Parathyroid adenoma (tissue), 2 donors: Measurements from ENCODE around the gene ARHGAP30.

Experiments
- H2AFZ ChIP-seq: fragments of 300-600 bp; sonication (generic); one replicate; pipeline ENCODE4 v1.7.0; 2017; ENCODE audit warnings: antibody characterized with exemption, mild to moderate bottlenecking
- H3K27ac ChIP-seq: fragments of 300-600 bp; sonication (generic); one replicate; pipeline ENCODE4 v1.7.0; 2017
- H3K27me3 ChIP-seq: fragments of 300-600 bp; sonication (generic); one replicate; pipeline ENCODE4 v1.7.0; 2017; ENCODE audit warnings: low read length; ENCODE audit not compliant: control insufficient read depth, insufficient read depth
- H3K36me3 ChIP-seq: fragments of 300-600 bp; sonication (generic); one replicate; pipeline ENCODE4 v1.7.0; 2017; ENCODE audit warnings: low read length; ENCODE audit not compliant: control insufficient read depth, insufficient read depth
- H3K4me1 ChIP-seq: fragments of 300-600 bp; sonication (generic); one replicate; pipeline ENCODE4 v1.7.0; 2017; ENCODE audit warnings: control low read depth
- H3K4me2 ChIP-seq: fragments of 300-600 bp; sonication (generic); one replicate; pipeline ENCODE4 v1.7.0; 2017; ENCODE audit warnings: low read length
- H3K4me3 ChIP-seq: fragments of 300-600 bp; sonication (generic); one replicate; pipeline ENCODE4 v1.7.0; 2017; ENCODE audit warnings: low read depth, low read length
- H3K79me2 ChIP-seq: fragments of 300-600 bp; sonication (generic); one replicate; pipeline ENCODE4 v1.7.0; 2017; ENCODE audit warnings: control low read depth
- H3K9ac ChIP-seq: fragments of 300-600 bp; sonication (generic); one replicate; pipeline ENCODE4 v1.7.0; 2017; ENCODE audit warnings: mild to moderate bottlenecking
- H3K9me3 ChIP-seq: fragments of 300-600 bp; sonication (generic); one replicate; pipeline ENCODE4 v1.7.0; 2017; ENCODE audit warnings: low read length; ENCODE audit not compliant: control insufficient read depth
- TF ChIP-seq, protein P1 (sequence below): fragments of 300-600 bp; sonication (generic); IDR thresholded peaks from one replicate; pipeline ENCODE4 v1.7.0; 2017; ENCODE audit warnings: antibody characterized with exemption, mild to moderate bottlenecking
- donor health status: primary hyperparathyroidism.

Gene ARHGAP30

DNA sequence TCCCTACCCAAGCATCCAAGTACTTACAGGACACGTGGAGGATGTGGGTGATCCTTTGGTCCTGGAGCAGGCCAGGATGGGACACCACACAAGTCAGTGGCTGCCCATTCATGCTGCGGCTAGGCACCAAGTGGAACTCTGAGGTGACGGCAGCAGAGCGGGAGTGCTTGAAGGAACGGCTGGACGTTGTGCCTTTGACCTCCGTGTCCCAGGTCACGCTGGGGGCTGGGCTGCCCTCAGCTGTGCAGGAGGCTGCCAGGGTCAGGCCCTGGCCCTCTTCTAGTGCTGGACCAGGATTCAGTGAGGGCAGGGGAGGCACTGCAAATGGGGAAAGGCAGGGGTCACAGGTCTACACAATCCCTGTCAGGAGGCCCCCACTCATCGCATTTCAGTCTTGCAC, 7.7 kb upstream of the ARHGAP30 start:
- no peak overlapping the region for H2AFZ ChIP-seq
- no peaks in the 10 kb centered on the region for H3K4me1 ChIP-seq
- H3K9me3 ChIP-seq = no peaks in the 10 kb centered on the region
- TF ChIP-seq, protein P1, sequence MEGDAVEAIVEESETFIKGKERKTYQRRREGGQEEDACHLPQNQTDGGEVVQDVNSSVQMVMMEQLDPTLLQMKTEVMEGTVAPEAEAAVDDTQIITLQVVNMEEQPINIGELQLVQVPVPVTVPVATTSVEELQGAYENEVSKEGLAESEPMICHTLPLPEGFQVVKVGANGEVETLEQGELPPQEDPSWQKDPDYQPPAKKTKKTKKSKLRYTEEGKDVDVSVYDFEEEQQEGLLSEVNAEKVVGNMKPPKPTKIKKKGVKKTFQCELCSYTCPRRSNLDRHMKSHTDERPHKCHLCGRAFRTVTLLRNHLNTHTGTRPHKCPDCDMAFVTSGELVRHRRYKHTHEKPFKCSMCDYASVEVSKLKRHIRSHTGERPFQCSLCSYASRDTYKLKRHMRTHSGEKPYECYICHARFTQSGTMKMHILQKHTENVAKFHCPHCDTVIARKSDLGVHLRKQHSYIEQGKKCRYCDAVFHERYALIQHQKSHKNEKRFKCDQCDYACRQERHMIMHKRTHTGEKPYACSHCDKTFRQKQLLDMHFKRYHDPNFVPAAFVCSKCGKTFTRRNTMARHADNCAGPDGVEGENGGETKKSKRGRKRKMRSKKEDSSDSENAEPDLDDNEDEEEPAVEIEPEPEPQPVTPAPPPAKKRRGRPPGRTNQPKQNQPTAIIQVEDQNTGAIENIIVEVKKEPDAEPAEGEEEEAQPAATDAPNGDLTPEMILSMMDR = no peak
- H3K79me2 ChIP-seq = no peaks in the 10 kb centered on the region
- no peaks in the 10 kb centered on the region for H3K36me3 ChIP-seq
- no peak overlapping the region for H3K9ac ChIP-seq
- no peaks in the 10 kb centered on the region for H3K27me3 ChIP-seq
- no peak overlapping the region for H3K27ac ChIP-seq
- no peak overlapping the region for H3K4me3 ChIP-seq
- H3K4me2 ChIP-seq = no peak overlapping the region

DNA sequence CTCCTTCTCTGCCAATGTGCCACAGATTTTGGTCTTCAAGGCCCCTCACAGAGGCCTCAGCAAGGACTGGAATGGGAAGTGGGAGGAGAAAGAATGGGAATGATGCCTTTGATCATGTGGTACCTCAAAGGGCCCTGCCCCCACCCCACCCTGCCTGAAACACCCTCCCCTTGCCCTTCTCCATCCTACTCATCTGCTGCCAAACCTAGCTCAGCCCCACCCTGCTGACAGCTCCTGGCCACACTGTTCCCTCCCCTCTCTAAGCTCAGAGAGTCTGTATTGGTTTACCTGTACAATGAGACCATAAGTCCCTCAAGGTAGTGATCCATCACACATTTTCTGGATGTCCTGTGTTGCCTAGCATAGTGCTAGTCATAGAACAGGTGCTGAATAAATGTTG, 6.7 kb upstream of the ARHGAP30 start:
- H3K27ac ChIP-seq = no peak overlapping the region
- H3K4me3 ChIP-seq = no peak overlapping the region
- H3K4me1 ChIP-seq = no peaks in the 10 kb centered on the region
- no peak overlapping the region for H3K9ac ChIP-seq
- H3K4me2 ChIP-seq = no peak overlapping the region
- no peaks in the 10 kb centered on the region for H3K27me3 ChIP-seq
- no peak overlapping the region for H2AFZ ChIP-seq
- TF ChIP-seq, protein P1 = no peak
- no peaks in the 10 kb centered on the region for H3K36me3 ChIP-seq
- no peaks in the 10 kb centered on the region for H3K79me2 ChIP-seq
- no peaks in the 10 kb centered on the region for H3K9me3 ChIP-seq

DNA sequence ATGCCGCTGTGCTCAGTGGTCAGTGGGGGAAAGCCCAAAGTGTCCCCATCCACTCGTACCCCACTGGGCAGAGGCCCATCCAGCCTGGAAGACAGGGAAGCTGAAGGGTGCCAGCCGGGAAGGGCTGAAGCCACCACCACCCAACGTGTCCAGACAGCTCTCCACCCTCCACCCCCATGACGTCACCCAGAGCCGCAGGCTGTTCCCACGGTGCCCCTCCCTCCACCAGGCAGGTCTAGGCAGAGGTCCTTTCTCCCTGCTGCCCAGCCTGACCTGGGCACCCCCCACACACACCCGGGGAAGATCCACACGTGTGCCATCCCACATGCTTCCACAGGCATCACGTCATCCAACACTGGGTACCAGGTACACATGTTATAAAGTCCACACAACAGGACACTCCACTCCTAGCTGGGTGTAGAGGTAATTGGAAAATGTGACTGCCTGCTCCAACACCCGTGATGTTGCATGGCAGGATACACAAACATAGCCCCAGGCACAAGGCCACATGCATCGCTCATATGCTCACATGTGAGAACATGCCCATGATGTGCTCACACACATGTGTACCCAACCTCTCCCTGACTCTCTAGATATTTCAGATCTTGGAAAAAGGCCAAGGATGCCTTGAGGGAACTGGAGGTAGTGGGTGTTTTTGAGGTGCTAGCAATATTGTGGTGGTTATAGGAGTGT, 5.1 kb upstream of the ARHGAP30 start:
- no peak overlapping the region for H3K4me2 ChIP-seq
- no peaks in the 10 kb centered on the region for H3K36me3 ChIP-seq
- TF ChIP-seq, protein P1 = no peak
- H3K4me3 ChIP-seq = no peak overlapping the region
- H3K9me3 ChIP-seq = no peaks in the 10 kb centered on the region
- H3K9ac ChIP-seq = no peak overlapping the region
- H3K4me1 ChIP-seq = no peaks in the 10 kb centered on the region
- no peaks in the 10 kb centered on the region for H3K79me2 ChIP-seq
- no peak overlapping the region for H3K27ac ChIP-seq
- H3K27me3 ChIP-seq = no peaks in the 10 kb centered on the region
- no peak overlapping the region for H2AFZ ChIP-seq

DNA sequence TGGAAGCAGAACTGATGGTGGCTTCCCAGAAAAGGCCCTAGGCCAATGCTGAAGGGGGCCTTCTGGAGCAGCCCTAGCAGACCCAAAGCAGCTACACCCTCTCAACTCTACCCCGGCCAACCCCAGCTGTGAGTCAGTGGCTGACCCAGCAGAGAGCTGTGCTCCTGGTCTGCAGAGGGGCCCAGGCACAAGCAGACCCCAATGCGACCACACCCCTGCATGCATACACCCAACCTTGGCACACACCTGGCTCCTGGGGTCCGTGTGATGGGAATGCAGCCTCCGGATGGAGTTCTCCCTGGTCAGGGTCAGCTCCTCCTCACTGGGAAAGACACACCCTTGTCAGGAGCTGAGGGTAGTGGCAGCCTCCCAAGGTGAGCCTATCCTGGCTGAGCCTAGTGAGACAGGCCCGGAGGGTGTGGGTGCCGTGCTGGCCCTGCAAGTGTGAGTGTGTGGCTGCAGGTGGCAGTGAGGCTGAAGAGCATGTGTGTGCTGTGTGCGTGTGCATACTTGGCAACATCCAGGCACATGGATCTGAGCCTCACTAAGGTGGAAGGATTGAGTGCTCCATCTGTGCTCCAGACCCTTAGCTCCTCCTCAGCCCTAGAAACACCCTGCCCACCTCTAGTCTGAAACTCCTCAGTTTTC, 3.9 kb upstream of the ARHGAP30 start:
- Histone ChIP-seq H3K4me3 (no peak overlapping the region), H3K27me3 (no peaks in the 10 kb centered on the region), H3K4me2 (no peak overlapping the region), H3K27ac (no peak overlapping the region), H3K9me3 (no peaks in the 10 kb centered on the region), H3K79me2 (no peaks in the 10 kb centered on the region), H2AFZ (no peak overlapping the region), H3K4me1 (no peaks in the 10 kb centered on the region), H3K9ac (no peak overlapping the region), H3K36me3 (no peaks in the 10 kb centered on the region)
- TF ChIP-seq, protein P1 = no peak
